Astrocyte of the spinal cord (primary cell): Measurements from ENCODE around the gene CSRNP2.
A peak's percentile ranks its signal among the peaks of the same experiment; 100 is the strongest.

Experiments used
- DNase-seq: peaks from one replicate; pipeline ENCODE4 v3.0.0; 2011; ENCODE audit warnings: low read depth, low spot score
- H3K4me3 ChIP-seq: 2 replicates; pipeline ENCODE4 v1.5.1; 2011; ENCODE audit warnings: low read depth, mild to moderate bottlenecking, low read length, moderate library complexity
- CTCF ChIP-seq: IDR thresholded peaks from 2 replicates; pipeline ENCODE4 v1.5.1; 2012; ENCODE audit warnings: low read depth, mild to moderate bottlenecking, low read length, inconsistent platforms
- in situ Hi-C: cut with HindIII; loops from 2 replicates; pipeline ENCODE4 v1.10.0; 2017; ENCODE audit warnings: low sequenced_read_pairs

CSRNP2 gene

GRCh38 chr12:51124504-51124903 is 41.1 kb upstream of the CSRNP2 start:
- DNase-seq: no peak
- no peak for TF ChIP-seq CTCF
- in situ Hi-C loops: no loop called here
- no peak overlapping the region for H3K4me3 ChIP-seq

- no peak for TF ChIP-seq CTCF
These were observed 39.4 kb upstream of the CSRNP2 start for GRCh38 chr12:51122844-51123243.

GRCh38 chr12:51118706-51119105 is 35.3 kb upstream of the CSRNP2 start:
- in situ Hi-C loops: no loop called here
- DNase-seq: peak; percentile 82
- TF ChIP-seq CTCF: no peak
- H3K4me3 ChIP-seq: no peak overlapping the region

More at GRCh38 chr12:51122844-51123243, 39.4 kb upstream of the CSRNP2 start:
- no peak overlapping the region for H3K4me3 ChIP-seq
- in situ Hi-C loops: no loop called here
- no peak for DNase-seq

- no peak overlapping the region for H3K4me3 ChIP-seq
- DNase-seq: no peak
- no peak for TF ChIP-seq CTCF
- in situ Hi-C loops: no loop called here
These were observed 32.1 kb upstream of the CSRNP2 start for GRCh38 chr12:51115533-51115932.

GRCh38 chr12:51108136-51108535 is 24.7 kb upstream of the CSRNP2 start:
- in situ Hi-C loops: no loop called here
- no peak for DNase-seq
- no peak for TF ChIP-seq CTCF
- no peak overlapping the region for H3K4me3 ChIP-seq

- no peak overlapping the region for H3K4me3 ChIP-seq
- in situ Hi-C loops: no loop called here
- no peak for DNase-seq
- no peak for TF ChIP-seq CTCF
These were observed 20.6 kb upstream of the CSRNP2 start for GRCh38 chr12:51103977-51104376.

GRCh38 chr12:51098611-51099010 is 15.2 kb upstream of the CSRNP2 start:
- no peak for DNase-seq
- TF ChIP-seq CTCF: no peak
- in situ Hi-C loops: no loop called here
- H3K4me3 ChIP-seq: no peak overlapping the region
